ENCODE measurements around the gene PFDN4. TPM values are rescaled to one million over a fixed set of nuclear protein-coding genes. Genes with fewer than 3 reads are reported as not detected.
A peak's percentile ranks its signal among the peaks of the same experiment; 100 is the strongest.

Gene PFDN4
- polyA plus RNA-seq, 1 of the 3 experiments (the other 2 are of a cell fraction): 44.0 TPM

GRCh38 chr20:54228841-54229240, 21.0 kb downstream of the PFDN4 start:
- no peak for DNase-seq
- H3K9ac ChIP-seq: no peak overlapping the region
- CTCF ChIA-PET: interaction anchor here (1.7 kb wide), 1 partner anchor 21 kb away, joined by 4 read pairs; the partner anchor contains the start of gene PFDN4
- peak overlapping the region in 1 of 2 experiments; percentile 70; a peak in 2 of 4 replicates for H3K27ac ChIP-seq (ENCODE audit: low read depth in 2 of 2, low read length in 1 of 2)
- H2AFZ ChIP-seq (ENCODE audit: low read depth): no peak overlapping the region
- no peaks in the 10 kb centered on the region for H4K20me1 ChIP-seq (ENCODE audit: insufficient read depth)
- H3K9me2 ChIP-seq: no peaks in the 10 kb centered on the region
- no peaks in the 10 kb centered on the region for H3K9me3 ChIP-seq
- no peaks in the 10 kb centered on the region for H3K4me1 ChIP-seq (ENCODE audit: control insufficient read depth in 1 of 2, insufficient read depth in 2 of 2, low read depth in 1 of 2, low read length in 1 of 2)
- no peak overlapping the region for H3K4me3 ChIP-seq (ENCODE audit: low read depth in 2 of 2, low read length in 1 of 2)
- H3K36me3 ChIP-seq (replicated peaks in 1 of 2; ENCODE audit: control insufficient read depth in 1 of 2, insufficient read depth in 2 of 2, low read length in 1 of 2): no peaks in the 10 kb centered on the region
- no peaks in the 10 kb centered on the region for H3K79me2 ChIP-seq (ENCODE audit: insufficient read depth)
- no peaks in the 10 kb centered on the region for H3K27me3 ChIP-seq (ENCODE audit: insufficient read depth)
- no peak overlapping the region for H3K4me2 ChIP-seq
- POLR2A ChIA-PET: no interaction called here
- 29% methylated on average over 3 of the region's 3 CpGs for whole genome bisulfite sequencing (ENCODE audit: low lambda C conversion rate)
- peak; percentile 16; the same call in 1 of the 2 replicates for TF ChIP-seq TCF12 (IDR thresholded peaks at IDR 0.05)
- TF ChIP-seq EZH2phosphoT487 (IDR thresholded peaks at IDR 0.05; ENCODE audit: borderline replicate concordance, low read depth): no peak
- peaks cover 15% of the 10 kb centered on the region for H3F3A ChIP-seq (replicated peaks; ENCODE audit: insufficient read depth)

GRCh38 chr20:54229566-54230160, 21.8 kb downstream of the PFDN4 start:
- H3F3A ChIP-seq (replicated peaks; ENCODE audit: insufficient read depth): peaks cover 15% of the 10 kb centered on the region
- no peaks in the 10 kb centered on the region for H3K27me3 ChIP-seq (ENCODE audit: insufficient read depth)
- H3K4me2 ChIP-seq: no peak overlapping the region
- H3K4me1 ChIP-seq (ENCODE audit: control insufficient read depth in 1 of 2, insufficient read depth in 2 of 2, low read depth in 1 of 2, low read length in 1 of 2): no peaks in the 10 kb centered on the region
- H3K27ac ChIP-seq (ENCODE audit: low read depth in 2 of 2, low read length in 1 of 2): peak overlapping the region in 1 of 2 experiments; percentile 70; a peak in 2 of 4 replicates
- ChIA-PET POLR2A (no interaction called here), CTCF (interaction anchor here (1.7 kb wide), 1 partner anchor 21 kb away, joined by 4 read pairs; the partner anchor contains the start of gene PFDN4)
- H2AFZ ChIP-seq (ENCODE audit: low read depth): no peak overlapping the region
- no peak for TF ChIP-seq TEAD4 (IDR thresholded peaks at IDR 0.05; ENCODE audit: borderline replicate concordance, insufficient read depth)
- TF ChIP-seq, protein P1, sequence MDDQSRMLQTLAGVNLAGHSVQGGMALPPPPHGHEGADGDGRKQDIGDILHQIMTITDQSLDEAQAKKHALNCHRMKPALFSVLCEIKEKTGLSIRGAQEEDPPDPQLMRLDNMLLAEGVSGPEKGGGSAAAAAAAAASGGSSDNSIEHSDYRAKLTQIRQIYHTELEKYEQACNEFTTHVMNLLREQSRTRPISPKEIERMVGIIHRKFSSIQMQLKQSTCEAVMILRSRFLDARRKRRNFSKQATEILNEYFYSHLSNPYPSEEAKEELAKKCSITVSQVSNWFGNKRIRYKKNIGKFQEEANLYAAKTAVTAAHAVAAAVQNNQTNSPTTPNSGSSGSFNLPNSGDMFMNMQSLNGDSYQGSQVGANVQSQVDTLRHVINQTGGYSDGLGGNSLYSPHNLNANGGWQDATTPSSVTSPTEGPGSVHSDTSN (IDR thresholded peaks at IDR 0.05): no peak
- no peak for TF ChIP-seq ELF1 (IDR thresholded peaks at IDR 0.05)
- no peak for TF ChIP-seq SMC3 (IDR thresholded peaks at IDR 0.05; ENCODE audit: low read depth, low read length)
- no peak for TF ChIP-seq NFIC (IDR thresholded peaks at IDR 0.05; ENCODE audit: borderline replicate concordance)
- TF ChIP-seq NRF1 (IDR thresholded peaks at IDR 0.05; ENCODE audit: low read depth, low read length): no peak
- no peak for TF ChIP-seq SIN3A (IDR thresholded peaks at IDR 0.05; ENCODE audit: borderline replicate concordance, low read depth, low read length)
- TF ChIP-seq USF1 (IDR thresholded peaks at IDR 0.05; ENCODE audit: borderline replicate concordance, low read depth): no peak
- no peak for TF ChIP-seq ZBTB33 (IDR thresholded peaks at IDR 0.05; ENCODE audit: borderline replicate concordance, low read depth)
- TF ChIP-seq JUND (IDR thresholded peaks at IDR 0.05): no peak
- TF ChIP-seq POLR2AphosphoS5 (IDR thresholded peaks at IDR 0.05; ENCODE audit: low read depth, low read length): no peak
- no peak for TF ChIP-seq CHD2 (IDR thresholded peaks at IDR 0.05; ENCODE audit: low read length, partially characterized antibody)
- no peak for TF ChIP-seq EP300 (IDR thresholded peaks at IDR 0.05; ENCODE audit: borderline replicate concordance in 1 of 2, low read depth in 1 of 2, low read length in 1 of 2)
- TF ChIP-seq FOXM1 (IDR thresholded peaks at IDR 0.05; ENCODE audit: low read depth): no peak
- no peak for TF ChIP-seq YY1 (IDR thresholded peaks at IDR 0.05; ENCODE audit: low read depth)
- no peaks in the 10 kb centered on the region for H3K9me2 ChIP-seq
- H3K36me3 ChIP-seq (replicated peaks in 1 of 2; ENCODE audit: control insufficient read depth in 1 of 2, insufficient read depth in 2 of 2, low read length in 1 of 2): no peaks in the 10 kb centered on the region
- H3K9ac ChIP-seq: no peak overlapping the region
- H3K4me3 ChIP-seq (ENCODE audit: low read depth in 2 of 2, low read length in 1 of 2): no peak overlapping the region
- no peaks in the 10 kb centered on the region for H3K9me3 ChIP-seq
- H4K20me1 ChIP-seq (ENCODE audit: insufficient read depth): no peaks in the 10 kb centered on the region
- no peak for DNase-seq
- 53% methylated on average over 2 of the region's 2 CpGs for WGBS (ENCODE audit: low lambda C conversion rate)
- no peaks in the 10 kb centered on the region for H3K79me2 ChIP-seq (ENCODE audit: insufficient read depth)
